HepG2 (cell line): ENCODE results near the gene TCN1.

ENCODE experiments used
- EP300 ChIP-seq, 3 experiments: sonication (generic) in 1 of 3; formaldehyde crosslinking in 1 of 3; IDR thresholded peaks; 2 replicates each; pipeline versions ENCODE4 v1.5.1 to v1.6.1; 2011 to 2020; ENCODE audit warnings: low read depth in 2 of 3, low read length in 2 of 3, borderline replicate concordance in 1 of 3, improper control_type of control experiment in 1 of 3, mild to moderate bottlenecking in 1 of 3, missing genetic modification reagents in 1 of 3, moderate library complexity in 1 of 3
- FOSL1 ChIP-seq: sonication (generic); formaldehyde crosslinking; IDR thresholded peaks from 2 replicates; pipeline ENCODE4 v1.9.0; 2021; ENCODE audit warnings: missing genetic modification reagents, borderline replicate concordance
- FOXJ3 ChIP-seq: sonication (generic); formaldehyde crosslinking; IDR thresholded peaks from 2 replicates; pipeline ENCODE4 v1.4.0; 2020; ENCODE audit warnings: missing genetic modification reagents, mild to moderate bottlenecking, borderline replicate concordance
- GABPB1 ChIP-seq: IDR thresholded peaks from 2 replicates; pipeline ENCODE4 v1.6.1; 2016; ENCODE audit warnings: mild to moderate bottlenecking, missing genetic modification reagents, moderate library complexity, missing compliant biosample characterization
- TCF7 ChIP-seq: sonication (generic); IDR thresholded peaks from 2 replicates; pipeline ENCODE4 v1.6.1; 2016; ENCODE audit warnings: antibody characterized with exemption, low read depth
- YY1 ChIP-seq: IDR thresholded peaks from 2 replicates; pipeline ENCODE4 v1.6.1; 2011; ENCODE audit warnings: low read length, low read depth, moderate library complexity, mild to moderate bottlenecking; ENCODE audit not compliant: insufficient read depth, insufficient replicate concordance
- TF ChIP-seq, protein P1 (sequence below): sonication (generic); formaldehyde crosslinking; IDR thresholded peaks from 2 replicates; pipeline ENCODE4 v1.5.0; 2020; ENCODE audit warnings: missing genetic modification reagents

DNA sequence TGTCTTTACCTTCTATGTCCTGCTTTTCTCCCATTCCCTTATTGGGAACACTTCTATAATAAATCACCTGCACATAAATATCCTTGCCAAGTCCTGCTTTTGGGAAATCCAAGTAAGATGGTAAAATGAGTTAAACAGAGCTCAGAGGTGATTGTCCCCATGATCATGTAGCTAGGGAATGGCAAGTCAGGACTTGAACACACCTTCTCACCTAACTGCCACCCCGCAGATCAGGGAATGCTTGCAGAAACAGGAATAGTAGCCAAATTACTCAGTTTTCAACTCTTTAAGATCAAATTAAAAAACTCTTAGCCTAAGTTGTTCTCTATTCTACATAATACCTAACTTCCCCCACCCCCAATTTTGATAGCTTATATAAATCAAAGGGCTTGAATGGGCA, 28.3 kb upstream of the TCN1 start:
- TF ChIP-seq EP300 (IDR thresholded peaks at IDR 0.05; ENCODE audit: low read depth in 2 of 2, low read length in 2 of 2): no peak
- TF ChIP-seq EP300 (CRISPR knock-in tag; IDR thresholded peaks at IDR 0.05; ENCODE audit: borderline replicate concordance): no peak
- TF ChIP-seq, protein P1, sequence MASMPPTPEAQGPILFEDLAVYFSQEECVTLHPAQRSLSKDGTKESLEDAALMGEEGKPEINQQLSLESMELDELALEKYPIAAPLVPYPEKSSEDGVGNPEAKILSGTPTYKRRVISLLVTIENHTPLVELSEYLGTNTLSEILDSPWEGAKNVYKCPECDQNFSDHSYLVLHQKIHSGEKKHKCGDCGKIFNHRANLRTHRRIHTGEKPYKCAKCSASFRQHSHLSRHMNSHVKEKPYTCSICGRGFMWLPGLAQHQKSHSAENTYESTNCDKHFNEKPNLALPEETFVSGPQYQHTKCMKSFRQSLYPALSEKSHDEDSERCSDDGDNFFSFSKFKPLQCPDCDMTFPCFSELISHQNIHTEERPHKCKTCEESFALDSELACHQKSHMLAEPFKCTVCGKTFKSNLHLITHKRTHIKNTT: no peak
- TF ChIP-seq YY1: no peak
- TF ChIP-seq TCF7: no peak
- no peak for TF ChIP-seq FOXJ3 (CRISPR knock-in tag)
- no peak for TF ChIP-seq FOSL1 (CRISPR knock-in tag)
- TF ChIP-seq GABPB1 (CRISPR knock-in tag): no peak
